NCI-H2029 (cell line): ENCODE data around the gene TAF3.
"Not testable (repeated sequence)": the region's sequence is repeated elsewhere in the genome, so short reads cannot be mapped to it uniquely, and the experiment has no call there.

Source experiments
- DNase-seq: peaks from one replicate; lab custom pipeline; 2025; lab: John Stamatoyannopoulos, UW

Gene TAF3

GRCh38 chr10:7968510-7969112 is 150.3 kb downstream of the TAF3 start:
- DNase-seq = no peak

GRCh38 chr10:7969623-7970022 is 151.3 kb downstream of the TAF3 start:
- DNase-seq = no peak

GRCh38 chr10:7971949-7972348 is 153.6 kb downstream of the TAF3 start:
- no peak for DNase-seq

- DNase-seq = no peak
Measured at GRCh38 chr10:7972367-7972766, 154.1 kb downstream of the TAF3 start.

GRCh38 chr10:7980196-7980595 is 161.9 kb downstream of the TAF3 start:
- no peak for DNase-seq

GRCh38 chr10:7982727-7983126 is 164.4 kb downstream of the TAF3 start:
- no peak for DNase-seq

- DNase-seq = no peak
Measured at GRCh38 chr10:7984325-7984724, 166.0 kb downstream of the TAF3 start.

GRCh38 chr10:7984896-7985295 is 166.6 kb downstream of the TAF3 start:
- DNase-seq = no peak

GRCh38 chr10:7986851-7987250 is 168.5 kb downstream of the TAF3 start:
- DNase-seq = no peak

- DNase-seq = no peak
Measured at GRCh38 chr10:7988989-7989388, 170.7 kb downstream of the TAF3 start.

GRCh38 chr10:7998831-7999230 is 180.5 kb downstream of the TAF3 start:
- DNase-seq = no peak

- no peak for DNase-seq
Measured at GRCh38 chr10:8004469-8005000, 186.2 kb downstream of the TAF3 start.

- no peak for DNase-seq
Measured at GRCh38 chr10:8006274-8006999, 188.1 kb downstream of the TAF3 start.

GRCh38 chr10:8009031-8009430 is 190.7 kb downstream of the TAF3 start:
- no peak for DNase-seq

- DNase-seq = no peak
Measured at GRCh38 chr10:8013006-8013405, 194.7 kb downstream of the TAF3 start.

- no peak for DNase-seq
Measured at GRCh38 chr10:8013619-8014018, 195.3 kb downstream of the TAF3 start.

- no peak for DNase-seq
Measured at GRCh38 chr10:8014649-8015048, 196.3 kb downstream of the TAF3 start.

- DNase-seq = no peak
Measured at GRCh38 chr10:8017277-8017676, 199.0 kb downstream of the TAF3 start.

- no peak for DNase-seq
Measured at GRCh38 chr10:8023321-8023720, 205.0 kb downstream of the TAF3 start.

GRCh38 chr10:8023851-8024250 is 205.5 kb downstream of the TAF3 start:
- DNase-seq = no peak

- no peak for DNase-seq
Measured at GRCh38 chr10:8026349-8027259, 208.3 kb downstream of the TAF3 start.

- not testable (repeated sequence) for DNase-seq
Measured at GRCh38 chr10:8031211-8031610, 212.9 kb downstream of the TAF3 start.

GRCh38 chr10:8032558-8032957 is 214.3 kb downstream of the TAF3 start:
- no peak for DNase-seq
